AG10803 (cell line): ENCODE results near the gene ZP3.
A peak's percentile ranks its signal among the peaks of the same experiment; 100 is the strongest.
"Not testable (repeated sequence)": the region's sequence is repeated elsewhere in the genome, so short reads cannot be mapped to it uniquely, and the experiment has no call there.

Experiments
- DNase-seq: peaks from one replicate; pipeline ENCODE4 v3.0.0; 2010; ENCODE audit warnings: low read depth
- H3K4me3 ChIP-seq: 2 replicates; pipeline ENCODE4 v1.5.1; 2011; ENCODE audit warnings: mild to moderate bottlenecking, low read length, control low read depth
- TF ChIP-seq, protein P1 (sequence below): conservative IDR thresholded peaks from 2 replicates; pipeline ENCODE4 v1.5.1; 2011; ENCODE audit warnings: mild to moderate bottlenecking, low read length, control low read depth, inconsistent platforms

Gene ZP3

DNA sequence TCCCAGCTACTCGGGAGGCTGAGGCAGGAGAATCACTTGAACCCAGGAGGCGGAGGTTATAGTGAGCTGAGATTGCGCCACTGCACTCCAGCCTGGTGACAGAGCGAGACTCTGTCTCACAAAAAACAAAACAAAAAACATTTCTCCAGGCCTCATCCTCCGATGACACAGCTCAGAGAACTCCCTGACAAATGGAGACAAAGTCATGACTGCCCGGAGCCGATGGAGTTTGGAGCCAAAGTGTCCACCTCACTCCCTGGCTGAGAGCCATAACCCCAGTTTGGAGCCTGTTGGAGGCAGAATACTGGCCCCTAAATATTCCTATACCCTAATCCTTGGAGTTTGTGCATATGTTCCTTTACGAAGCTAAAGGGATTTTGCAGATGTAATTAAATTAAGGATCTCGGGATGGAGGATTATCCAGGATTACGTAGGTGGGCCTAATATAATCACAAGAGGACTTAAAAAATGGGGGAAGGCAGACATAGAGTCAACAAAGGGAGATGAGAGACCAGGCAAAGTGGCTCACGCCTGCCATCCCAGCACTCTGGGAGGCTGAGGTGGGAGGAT is 38.0 kb upstream of the ZP3 start:
- peak; percentile 61 for DNase-seq
- no peak overlapping the region for H3K4me3 ChIP-seq
- TF ChIP-seq, protein P1, sequence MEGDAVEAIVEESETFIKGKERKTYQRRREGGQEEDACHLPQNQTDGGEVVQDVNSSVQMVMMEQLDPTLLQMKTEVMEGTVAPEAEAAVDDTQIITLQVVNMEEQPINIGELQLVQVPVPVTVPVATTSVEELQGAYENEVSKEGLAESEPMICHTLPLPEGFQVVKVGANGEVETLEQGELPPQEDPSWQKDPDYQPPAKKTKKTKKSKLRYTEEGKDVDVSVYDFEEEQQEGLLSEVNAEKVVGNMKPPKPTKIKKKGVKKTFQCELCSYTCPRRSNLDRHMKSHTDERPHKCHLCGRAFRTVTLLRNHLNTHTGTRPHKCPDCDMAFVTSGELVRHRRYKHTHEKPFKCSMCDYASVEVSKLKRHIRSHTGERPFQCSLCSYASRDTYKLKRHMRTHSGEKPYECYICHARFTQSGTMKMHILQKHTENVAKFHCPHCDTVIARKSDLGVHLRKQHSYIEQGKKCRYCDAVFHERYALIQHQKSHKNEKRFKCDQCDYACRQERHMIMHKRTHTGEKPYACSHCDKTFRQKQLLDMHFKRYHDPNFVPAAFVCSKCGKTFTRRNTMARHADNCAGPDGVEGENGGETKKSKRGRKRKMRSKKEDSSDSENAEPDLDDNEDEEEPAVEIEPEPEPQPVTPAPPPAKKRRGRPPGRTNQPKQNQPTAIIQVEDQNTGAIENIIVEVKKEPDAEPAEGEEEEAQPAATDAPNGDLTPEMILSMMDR, result no peak

DNA sequence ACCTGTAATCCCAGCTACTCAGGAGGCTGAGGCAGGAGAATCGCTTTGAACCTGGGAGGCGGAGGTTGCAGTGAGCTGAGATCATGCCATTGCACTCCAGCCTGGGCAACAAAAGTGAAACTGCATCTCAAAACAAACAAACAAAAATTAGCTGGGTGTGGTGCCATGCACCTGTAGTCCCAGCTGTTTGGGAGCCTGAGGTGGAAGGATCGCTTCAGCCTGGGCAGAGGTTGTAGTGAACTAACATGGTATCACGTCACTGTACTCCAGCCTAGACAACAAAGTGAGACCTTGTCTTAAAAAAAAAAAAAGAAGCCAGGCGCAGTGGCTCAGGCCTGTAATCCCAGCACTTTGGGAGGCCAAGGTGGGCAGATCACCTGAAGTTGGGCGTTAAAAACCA is 37.0 kb upstream of the ZP3 start:
- not testable (repeated sequence) for DNase-seq, H3K4me3 ChIP-seq

DNA sequence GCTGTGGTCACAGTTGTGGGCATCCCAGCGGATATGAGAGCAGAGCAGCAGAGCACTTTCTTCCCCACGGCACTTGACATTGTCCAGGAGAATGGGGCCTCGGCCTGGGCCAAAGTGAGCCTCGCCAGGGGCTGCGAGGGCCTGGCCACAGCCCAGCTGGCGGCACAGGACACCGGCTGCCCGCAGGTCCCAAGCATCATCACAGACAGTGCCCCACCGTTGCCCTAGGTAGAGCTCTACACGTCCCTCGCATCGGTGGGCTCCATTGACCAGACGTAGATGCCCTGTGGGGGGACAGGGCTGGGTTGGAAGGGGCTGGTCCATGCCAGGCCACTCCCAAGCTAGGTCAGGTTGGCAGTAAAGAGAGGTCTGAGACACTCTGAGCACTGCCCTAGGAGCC is 34.7 kb upstream of the ZP3 start:
- no peak overlapping the region for H3K4me3 ChIP-seq
- TF ChIP-seq, protein P1, result no peak
- DNase-seq, result no peak

DNA sequence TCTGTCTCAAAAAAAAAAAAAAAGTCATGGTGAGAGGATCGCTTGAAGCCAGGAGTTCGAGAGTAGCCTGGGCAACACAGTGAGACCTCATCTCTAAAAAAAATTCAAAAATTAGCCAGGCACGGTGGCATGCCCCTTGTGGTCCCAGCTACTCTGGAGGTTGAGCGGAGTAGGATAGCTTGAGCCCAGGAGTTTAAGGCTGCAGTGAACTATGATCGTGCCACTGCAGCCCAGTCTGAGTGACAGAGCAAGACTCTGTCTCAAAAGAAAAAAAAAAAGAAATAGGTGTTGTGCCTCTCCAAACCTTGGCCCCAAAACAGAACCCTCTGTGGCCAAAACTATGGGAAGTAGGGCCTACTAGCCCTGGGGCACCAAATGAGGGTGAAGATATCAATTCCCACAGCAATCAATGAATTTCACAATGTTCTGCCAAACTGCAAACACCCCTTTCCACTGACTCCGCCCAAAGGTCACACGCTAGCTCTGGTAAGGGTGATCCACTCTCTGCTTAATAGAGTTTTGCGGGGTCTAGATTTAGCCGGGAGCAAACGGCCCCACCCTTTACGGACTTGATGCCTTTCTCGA is 32.1 kb upstream of the ZP3 start:
- DNase-seq, result no peak
- H3K4me3 ChIP-seq, result peak overlapping the region; percentile 55
- TF ChIP-seq, protein P1, result no peak

- TF ChIP-seq, protein P1, result 0 out of 2 replicates have a peak, but pooled peaks have one; percentile 7
Observed at GRCh38 chr7:76393116-76394031, 31.4 kb upstream of the ZP3 start.

DNA sequence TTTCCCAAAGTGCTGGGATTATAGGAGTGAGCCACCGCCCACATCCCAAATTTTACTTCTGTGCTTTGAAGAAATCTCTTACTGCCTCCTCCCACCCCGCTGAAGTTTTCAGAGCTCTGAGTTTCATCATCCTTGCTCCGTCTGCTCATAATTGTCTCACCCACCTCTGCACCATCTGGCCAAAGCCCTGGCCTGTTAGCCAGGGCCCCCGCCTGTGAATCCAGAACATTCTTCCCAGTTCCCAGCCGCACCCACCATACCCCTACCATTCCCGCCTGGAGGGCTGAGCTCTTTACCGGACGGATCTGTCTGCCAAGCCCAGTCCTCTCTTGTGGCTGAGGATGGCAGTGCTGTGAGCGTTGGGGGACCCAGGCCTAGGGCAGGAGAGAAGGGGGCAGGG is 29.8 kb upstream of the ZP3 start:
- peak; percentile 19 for DNase-seq
- no peak overlapping the region for H3K4me3 ChIP-seq
- TF ChIP-seq, protein P1, result no peak

More at GRCh38 chr7:76393116-76394031, 31.4 kb upstream of the ZP3 start:
- DNase-seq, result peak; percentile 83
- H3K4me3 ChIP-seq, result peak overlapping the region; percentile 72

DNA sequence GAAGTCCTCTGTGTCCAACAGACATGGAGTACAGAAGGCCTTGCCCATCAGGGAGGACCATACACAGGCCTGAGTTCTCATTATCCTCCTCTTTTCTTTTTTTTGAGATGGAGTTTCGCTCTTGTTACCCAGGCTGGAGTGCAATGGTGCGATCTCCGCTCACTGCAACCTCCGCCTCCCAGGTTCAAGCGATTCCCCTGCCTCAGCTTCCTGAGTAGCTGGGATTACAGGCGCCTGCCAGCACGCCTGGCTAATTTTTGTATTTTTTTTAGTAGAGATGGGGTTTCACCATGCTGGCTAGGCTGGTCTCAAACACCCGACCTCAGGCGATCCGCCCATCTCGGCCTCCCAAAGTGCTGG is 29.2 kb upstream of the ZP3 start:
- not testable (repeated sequence) for H3K4me3 ChIP-seq, DNase-seq
